Naive thymus-derived CD8-positive, alpha-beta T cell (primary cell): ENCODE data around the gene TCF3. TPM values are rescaled to one million over a fixed set of nuclear protein-coding genes. Genes with fewer than 3 reads are reported as not detected.

Experiments used
- ATAC-seq, 2 donors: fragments of 150-1000 bp; cut with Tn5 transposase in 1 of 2; sonication (Bioruptor Pico), chemical (Tn5 transposase) in 1 of 2; 1 replicate in 1 of 2; 2 replicates in 1 of 2; pipeline ENCODE4 v1.10.0; 2021; ENCODE audit warnings: mild to moderate bottlenecking in 2 of 2, moderate library complexity in 2 of 2
- POLR2A ChIA-PET: fragments of 350-600 bp; sonication (Branson Sonifier 250); formaldehyde crosslinking; loops from one replicate; lab custom pipeline; 2021; ENCODE audit warnings: antibody characterized with exemption; lab: Charles Lee
- DNase-seq, 10 donors: peaks; one replicate each; pipeline versions ENCODE4 v3.0.0 to v3.0.0-alpha.2; 2020 to 2022
- H3K27ac Mint-ChIP-seq, 10 donors: one replicate each; pipeline ENCODE4 v1.8.0; 2020 to 2022; ENCODE audit warnings: mild to moderate bottlenecking in 10 of 10, mixed read lengths in 10 of 10, moderate library complexity in 4 of 10, inconsistent platforms in 1 of 10
- H3K27me3 Mint-ChIP-seq, 5 donors: one replicate each; pipeline ENCODE4 v1.8.0; 2021 to 2022; ENCODE audit warnings: mixed read lengths in 5 of 5
- H3K36me3 Mint-ChIP-seq, 3 donors: one replicate each; pipeline ENCODE4 v1.8.0; 2020 to 2022; ENCODE audit warnings: mixed read lengths in 3 of 3, mild to moderate bottlenecking in 2 of 3, inconsistent platforms in 1 of 3
- H3K4me1 Mint-ChIP-seq, 4 donors: one replicate each; pipeline ENCODE4 v1.8.0; 2021 to 2022; ENCODE audit warnings: mixed read lengths in 4 of 4
- H3K4me3 Mint-ChIP-seq, 10 donors: one replicate each; pipeline ENCODE4 v1.8.0; 2020 to 2022; ENCODE audit warnings: mild to moderate bottlenecking in 10 of 10, mixed read lengths in 10 of 10, moderate library complexity in 6 of 10, inconsistent platforms in 1 of 10
- H3K9me3 Mint-ChIP-seq, 9 donors: one replicate each; pipeline ENCODE4 v1.8.0; 2020 to 2022; ENCODE audit warnings: mixed read lengths in 9 of 9, mild to moderate bottlenecking in 3 of 9, inconsistent platforms in 1 of 9, moderate library complexity in 1 of 9
- polyA plus RNA-seq, 3 donors: library from polyadenylated mRNA; unstranded; fragments of 300-500 nt; fragmentation: Illumina TruSeq; gene quantifications; one replicate each; pipeline ENCODE4 v1.2.3, GENCODE V29; 2021
- total RNA-seq, 8 experiments: library from RNA in 2 of 8; stranded (reverse) in 2 of 8; gene quantifications; one replicate each; pipeline ENCODE4 v1.2.3 and lab custom pipeline; 2021 to 2026

TCF3 gene
- total and polyA plus RNA-seq, 5 experiments from 2014 or later, result 7.8 to 102 (median 33.0) TPM

GRCh38 chr19:1684573-1684912 is 32.1 kb upstream of the TCF3 start:
- peaks cover 0 to 6% (median 3%) of the 10 kb centered on the region in 4 donors for H3K4me1 Mint-ChIP-seq
- no peak overlapping the region for H3K4me3 Mint-ChIP-seq
- POLR2A ChIA-PET, result no interaction called here
- peaks cover 11 to 57% (median 30%) of the 10 kb centered on the region in 5 donors for H3K27me3 Mint-ChIP-seq
- no peak for DNase-seq
- no peaks in the 10 kb centered on the region for H3K9me3 Mint-ChIP-seq
- H3K36me3 Mint-ChIP-seq, result no peaks in the 10 kb centered on the region
- ATAC-seq, result no peak
- H3K27ac Mint-ChIP-seq, result peak overlapping the region in 1 of 10 donors; percentile 49

- peaks cover 13 to 57% (median 34%) of the 10 kb centered on the region in 5 donors for H3K27me3 Mint-ChIP-seq
- POLR2A ChIA-PET, result no interaction called here
- H3K4me3 Mint-ChIP-seq, result no peak overlapping the region
- peak overlapping the region in 1 of 10 donors; percentile 49 for H3K27ac Mint-ChIP-seq
- H3K4me1 Mint-ChIP-seq, result peaks cover 0 to 6% (median 3%) of the 10 kb centered on the region in 4 donors
- no peak for DNase-seq
- no peaks in the 10 kb centered on the region for H3K36me3 Mint-ChIP-seq
- no peaks in the 10 kb centered on the region for H3K9me3 Mint-ChIP-seq
- ATAC-seq, result no peak
Measured at GRCh38 chr19:1683869-1684572, 31.6 kb upstream of the TCF3 start.

GRCh38 chr19:1680976-1681375 is 28.6 kb upstream of the TCF3 start:
- ATAC-seq (no peak), DNase-seq (no peak)
- Mint-ChIP-seq H3K36me3 (no peaks in the 10 kb centered on the region), H3K27ac (peak overlapping the region in 1 of 10 donors; percentile 74), H3K4me3 (peak overlapping the region in 1 of 10 donors; percentile 38), H3K9me3 (peaks cover 0 to 4% (median 0%) of the 10 kb centered on the region in 9 donors), H3K27me3 (peaks cover 19 to 63% (median 38%) of the 10 kb centered on the region in 5 donors), H3K4me1 (no peaks in the 10 kb centered on the region)
- POLR2A ChIA-PET, result interaction anchor here (0.7 kb wide), 2 partner anchors 90 to 1282 kb away, joined by 4 to 5 read pairs; no protein-coding TSS in a partner anchor

- Mint-ChIP-seq H3K27ac (peak overlapping the region in 2 of 10 donors; percentile 1 to 21), H3K27me3 (peaks cover 26 to 77% (median 52%) of the 10 kb centered on the region in 5 donors), H3K4me3 (no peak overlapping the region), H3K36me3 (no peaks in the 10 kb centered on the region), H3K4me1 (peaks cover 0 to 6% (median 1%) of the 10 kb centered on the region in 4 donors), H3K9me3 (peaks cover 0 to 4% (median 0%) of the 10 kb centered on the region in 9 donors)
- no peak for DNase-seq
- ATAC-seq, result no peak
- POLR2A ChIA-PET, result no interaction called here
Measured at GRCh38 chr19:1678073-1678472, 25.7 kb upstream of the TCF3 start.

- no peak for DNase-seq
- POLR2A ChIA-PET, result no interaction called here
- no peak overlapping the region for H3K4me3 Mint-ChIP-seq
- no peak for ATAC-seq
- peaks cover 0 to 7% (median 4%) of the 10 kb centered on the region in 4 donors for H3K4me1 Mint-ChIP-seq
- H3K36me3 Mint-ChIP-seq, result no peaks in the 10 kb centered on the region
- H3K27me3 Mint-ChIP-seq, result peaks cover 22 to 70% (median 45%) of the 10 kb centered on the region in 5 donors
- H3K27ac Mint-ChIP-seq, result no peak overlapping the region
- H3K9me3 Mint-ChIP-seq, result peaks cover 0 to 4% (median 0%) of the 10 kb centered on the region in 9 donors
Measured at GRCh38 chr19:1676351-1677266, 24.2 kb upstream of the TCF3 start.

GRCh38 chr19:1675633-1676350 is 23.4 kb upstream of the TCF3 start:
- Mint-ChIP-seq H3K4me1 (peaks cover 0 to 10% (median 6%) of the 10 kb centered on the region in 4 donors), H3K27me3 (peaks cover 19 to 74% (median 42%) of the 10 kb centered on the region in 5 donors), H3K4me3 (no peak overlapping the region), H3K36me3 (no peaks in the 10 kb centered on the region), H3K9me3 (peaks cover 0 to 4% (median 0%) of the 10 kb centered on the region in 9 donors), H3K27ac (no peak overlapping the region)
- POLR2A ChIA-PET, result no interaction called here
- DNase-seq (no peak), ATAC-seq (no peak)

GRCh38 chr19:1674293-1674679 is 21.9 kb upstream of the TCF3 start:
- H3K9me3 Mint-ChIP-seq, result peaks cover 0 to 4% (median 0%) of the 10 kb centered on the region in 9 donors
- no peak for DNase-seq
- POLR2A ChIA-PET, result no interaction called here
- H3K4me3 Mint-ChIP-seq, result no peak overlapping the region
- H3K27ac Mint-ChIP-seq, result no peak overlapping the region
- peaks cover 0 to 13% (median 9%) of the 10 kb centered on the region in 4 donors for H3K4me1 Mint-ChIP-seq
- no peaks in the 10 kb centered on the region for H3K36me3 Mint-ChIP-seq
- no peak for ATAC-seq
- peaks cover 18 to 70% (median 45%) of the 10 kb centered on the region in 5 donors for H3K27me3 Mint-ChIP-seq

- ATAC-seq, result no peak
- no peak overlapping the region for H3K27ac Mint-ChIP-seq
- peak overlapping the region in 2 of 10 donors; percentile 11 to 39 for H3K4me3 Mint-ChIP-seq
Measured at GRCh38 chr19:1673645-1674292, 21.4 kb upstream of the TCF3 start.

GRCh38 chr19:1672769-1673644 is 20.6 kb upstream of the TCF3 start:
- H3K27ac Mint-ChIP-seq, result no peak overlapping the region
- H3K27me3 Mint-ChIP-seq, result peaks cover 19 to 74% (median 44%) of the 10 kb centered on the region in 5 donors
- peaks cover 0 to 3% (median 2%) of the 10 kb centered on the region in 3 donors for H3K36me3 Mint-ChIP-seq
- ATAC-seq, result no peak
- peaks cover 9 to 25% (median 20%) of the 10 kb centered on the region in 4 donors for H3K4me1 Mint-ChIP-seq
- H3K4me3 Mint-ChIP-seq, result peak overlapping the region in 4 of 10 donors; percentile 11 to 63 (median 38)
- peaks cover 0 to 2% (median 0%) of the 10 kb centered on the region in 9 donors for H3K9me3 Mint-ChIP-seq
- DNase-seq, result no peak
- POLR2A ChIA-PET, result interaction anchor here (0.6 to 1.7 kb wide), 3 partner anchors 22 to 127 kb away, joined by 3 to 6 read pairs (median 3); no protein-coding TSS in a partner anchor

More at GRCh38 chr19:1673645-1674292, 21.4 kb upstream of the TCF3 start:
- no peaks in the 10 kb centered on the region for H3K36me3 Mint-ChIP-seq
- POLR2A ChIA-PET, result interaction anchor here (0.6 kb wide), 1 partner anchor 119 kb away, joined by 3 read pairs; no protein-coding TSS in a partner anchor
- H3K27me3 Mint-ChIP-seq, result peaks cover 18 to 73% (median 44%) of the 10 kb centered on the region in 5 donors
- H3K9me3 Mint-ChIP-seq, result peaks cover 0 to 4% (median 0%) of the 10 kb centered on the region in 9 donors
- DNase-seq, result no peak
- H3K4me1 Mint-ChIP-seq, result peaks cover 3 to 18% (median 13%) of the 10 kb centered on the region in 4 donors

GRCh38 chr19:1672038-1672768 is 19.8 kb upstream of the TCF3 start:
- DNase-seq (peak; percentile 21 to 73 (median 56)), ATAC-seq (peak; percentile 63 to 68)
- Mint-ChIP-seq H3K27me3 (peaks cover 17 to 70% (median 45%) of the 10 kb centered on the region in 5 donors), H3K9me3 (no peaks in the 10 kb centered on the region), H3K4me3 (peak overlapping the region in 4 of 10 donors; percentile 38 to 58 (median 47)), H3K4me1 (peaks cover 11 to 32% (median 22%) of the 10 kb centered on the region in 4 donors), H3K36me3 (peaks cover 0 to 6% (median 4%) of the 10 kb centered on the region in 3 donors), H3K27ac (no peak overlapping the region)
- POLR2A ChIA-PET, result interaction anchor here (0.6 to 1.7 kb wide), 3 partner anchors 21 to 126 kb away, joined by 3 to 6 read pairs (median 4); no protein-coding TSS in a partner anchor
